ENCODE results near the gene CISTR.

Gene CISTR

GRCh38 chr12:53756300-53757100, 4.7 kb upstream of the CISTR start:
- DNase-seq (ENCODE audit: insufficient read length, low spot score) (no peak), FAIRE-seq (peak; percentile 40)
- TF ChIP-seq SPI1 (IDR thresholded peaks at IDR 0.05; ENCODE audit: low read depth, low read length) (no peak), POLR2AphosphoS5 (IDR thresholded peaks at IDR 0.05; ENCODE audit: low read depth, low read length) (no peak), POLR2A (IDR thresholded peaks at IDR 0.05; ENCODE audit: low read depth, low read length) (no peak), POU2F2 (IDR thresholded peaks at IDR 0.05; ENCODE audit: low read depth, low read length) (no peak), PAX5 (IDR thresholded peaks at IDR 0.05; ENCODE audit: insufficient read depth, low read length, severe bottlenecking) (no peak), TAF1 (IDR thresholded peaks at IDR 0.05; ENCODE audit: low read depth, low read length) (no peak)

GRCh38 chr12:53755893-53756292, 4.1 kb upstream of the CISTR start:
- FAIRE-seq: no peak
- no peak for TF ChIP-seq POLR2A (IDR thresholded peaks at IDR 0.05; ENCODE audit: low read depth, low read length)
- no peak for TF ChIP-seq SPI1 (IDR thresholded peaks at IDR 0.05; ENCODE audit: low read depth, low read length)
- TF ChIP-seq POU2F2 (IDR thresholded peaks at IDR 0.05; ENCODE audit: low read depth, low read length): no peak
- no peak for TF ChIP-seq POLR2AphosphoS5 (IDR thresholded peaks at IDR 0.05; ENCODE audit: low read depth, low read length)
- no peak for TF ChIP-seq PAX5 (IDR thresholded peaks at IDR 0.05; ENCODE audit: insufficient read depth, low read length, severe bottlenecking)
- TF ChIP-seq TAF1 (IDR thresholded peaks at IDR 0.05; ENCODE audit: low read depth, low read length): no peak
- DNase-seq (ENCODE audit: insufficient read length, low spot score): no peak

GRCh38 chr12:53755451-53755891, 3.7 kb upstream of the CISTR start:
- no peak for TF ChIP-seq PAX5 (IDR thresholded peaks at IDR 0.05; ENCODE audit: insufficient read depth, low read length, severe bottlenecking)
- no peak for TF ChIP-seq POLR2A (IDR thresholded peaks at IDR 0.05; ENCODE audit: low read depth, low read length)
- no peak for TF ChIP-seq POU2F2 (IDR thresholded peaks at IDR 0.05; ENCODE audit: low read depth, low read length)
- no peak for TF ChIP-seq POLR2AphosphoS5 (IDR thresholded peaks at IDR 0.05; ENCODE audit: low read depth, low read length)
- TF ChIP-seq SPI1 (IDR thresholded peaks at IDR 0.05; ENCODE audit: low read depth, low read length): no peak
- TF ChIP-seq TAF1 (IDR thresholded peaks at IDR 0.05; ENCODE audit: low read depth, low read length): no peak
- no peak for DNase-seq (ENCODE audit: insufficient read length, low spot score)
- FAIRE-seq: no peak

- no peak for DNase-seq (ENCODE audit: insufficient read length, low spot score)
- peak; percentile 9 for FAIRE-seq
- no peak for TF ChIP-seq POLR2AphosphoS5 (IDR thresholded peaks at IDR 0.05; ENCODE audit: low read depth, low read length)
- no peak for TF ChIP-seq SPI1 (IDR thresholded peaks at IDR 0.05; ENCODE audit: low read depth, low read length)
- no peak for TF ChIP-seq POU2F2 (IDR thresholded peaks at IDR 0.05; ENCODE audit: low read depth, low read length)
- TF ChIP-seq PAX5 (IDR thresholded peaks at IDR 0.05; ENCODE audit: insufficient read depth, low read length, severe bottlenecking): no peak
Observed at GRCh38 chr12:53754633-53755264, 3.0 kb upstream of the CISTR start.

GRCh38 chr12:53754188-53754585, 2.4 kb upstream of the CISTR start:
- TF ChIP-seq TAF1 (IDR thresholded peaks at IDR 0.05; ENCODE audit: low read depth, low read length): no peak
- DNase-seq (ENCODE audit: insufficient read length, low spot score) (no peak), FAIRE-seq (peak; percentile 28)

GRCh38 chr12:53752621-53753020, 842 bp upstream of the CISTR start:
- no peak for FAIRE-seq
- TF ChIP-seq POU2F2 (IDR thresholded peaks at IDR 0.05; ENCODE audit: low read depth, low read length) (no peak), POLR2AphosphoS5 (IDR thresholded peaks at IDR 0.05; ENCODE audit: low read depth, low read length) (no peak), TAF1 (IDR thresholded peaks at IDR 0.05; ENCODE audit: low read depth, low read length) (no peak), PAX5 (IDR thresholded peaks at IDR 0.05; ENCODE audit: insufficient read depth, low read length, severe bottlenecking) (no peak), POLR2A (IDR thresholded peaks at IDR 0.05; ENCODE audit: low read depth, low read length) (no peak), SPI1 (IDR thresholded peaks at IDR 0.05; ENCODE audit: low read depth, low read length) (no peak)
- no peak for DNase-seq (ENCODE audit: insufficient read length, low spot score)

GRCh38 chr12:53752192-53752601, 418 bp upstream of the CISTR start:
- no peak for TF ChIP-seq SPI1 (IDR thresholded peaks at IDR 0.05; ENCODE audit: low read depth, low read length)
- no peak for TF ChIP-seq POLR2A (IDR thresholded peaks at IDR 0.05; ENCODE audit: low read depth, low read length)
- no peak for TF ChIP-seq POU2F2 (IDR thresholded peaks at IDR 0.05; ENCODE audit: low read depth, low read length)
- no peak for TF ChIP-seq PAX5 (IDR thresholded peaks at IDR 0.05; ENCODE audit: insufficient read depth, low read length, severe bottlenecking)
- no peak for TF ChIP-seq POLR2AphosphoS5 (IDR thresholded peaks at IDR 0.05; ENCODE audit: low read depth, low read length)
- no peak for TF ChIP-seq TAF1 (IDR thresholded peaks at IDR 0.05; ENCODE audit: low read depth, low read length)
- FAIRE-seq: peak; percentile 60
- no peak for DNase-seq (ENCODE audit: insufficient read length, low spot score)

- DNase-seq (ENCODE audit: insufficient read length, low spot score) (peak; percentile 41), FAIRE-seq (peak; percentile 93)
- TF ChIP-seq POU2F2 (IDR thresholded peaks at IDR 0.05; ENCODE audit: low read depth, low read length): peak; percentile 36; the same call in 1 of the 2 replicates
- TF ChIP-seq PAX5 (IDR thresholded peaks at IDR 0.05; ENCODE audit: insufficient read depth, low read length, severe bottlenecking): peak; percentile 82
- no peak for TF ChIP-seq TAF1 (IDR thresholded peaks at IDR 0.05; ENCODE audit: low read depth, low read length)
- no peak for TF ChIP-seq SPI1 (IDR thresholded peaks at IDR 0.05; ENCODE audit: low read depth, low read length)
Observed at GRCh38 chr12:53750812-53751335, 905 bp downstream of the CISTR start.

- DNase-seq (ENCODE audit: insufficient read length, low spot score): no peak
- TF ChIP-seq PAX5 (IDR thresholded peaks at IDR 0.05; ENCODE audit: insufficient read depth, low read length, severe bottlenecking) (no peak), POLR2A (IDR thresholded peaks at IDR 0.05; ENCODE audit: low read depth, low read length) (no peak), POU2F2 (IDR thresholded peaks at IDR 0.05; ENCODE audit: low read depth, low read length) (no peak)
- no peak for FAIRE-seq
Observed at GRCh38 chr12:53749986-53750811, 1.6 kb downstream of the CISTR start.

Data from GM12891 (cell line).